Measurements from ENCODE around the gene LTC4S. TPM values are rescaled to one million over a fixed set of nuclear protein-coding genes. Genes with fewer than 3 reads are reported as not detected.
"Not testable (repeated sequence)": the region's sequence is repeated elsewhere in the genome, so short reads cannot be mapped to it uniquely, and the experiment has no call there.

Gene LTC4S
- polyA plus RNA-seq, 2 of the 4 experiments (the other 2 are of a cell fraction), result not detected

- peak; percentile 49; the same call in 1 of the 2 replicates for TF ChIP-seq POLR2AphosphoS2 (conservative IDR thresholded peaks at IDR 0.05; ENCODE audit: low read length)
- TF ChIP-seq HEYL (CRISPR knock-in tag; IDR thresholded peaks at IDR 0.05), result no peak
- peak in 1 of 2 experiments; percentile 52; a peak in 3 of 5 replicates for TF ChIP-seq JUN (IDR thresholded peaks at IDR 0.05)
- no peak overlapping the region for H3K4me3 ChIP-seq
- ATAC-seq (peak; percentile 2; a peak in 5 of 6 replicates), DNase-seq (ENCODE audit: low read depth in 1 of 2, low spot score in 1 of 2) (no peak), FAIRE-seq (no peak)
- WGBS (ENCODE audit: missing lambda C conversion rate), result 90% methylated on average over 20 of the region's 23 CpGs
- 0 out of 6 replicates have a peak overlapping the region, but pooled peaks of 1 of the 2 experiments have one; percentile 14 for H3K27ac ChIP-seq
- peaks cover 63% of the 10 kb centered on the region for H3K4me1 ChIP-seq
- POLR2A ChIA-PET, result interaction anchor here (1.6 kb wide), 1 partner anchor 12 kb away, joined by 7 read pairs; the partner anchor contains the start of gene SQSTM1
- no peak overlapping the region for H3K4me2 ChIP-seq
- CTCF ChIA-PET, result interaction anchor here (0.9 to 11.6 kb wide), 6 partner anchors 10 to 37 kb away, joined by 3 to 86 read pairs (median 4); no protein-coding TSS in a partner anchor
- H3K9me3 ChIP-seq, result no peaks in the 10 kb centered on the region
These were observed 39.4 kb downstream of the LTC4S start for GRCh38 chr5:179833056-179833708.

GRCh38 chr5:179833709-179834070, 39.9 kb downstream of the LTC4S start:
- 85% methylated on average over 3 of the region's 3 CpGs for WGBS (ENCODE audit: missing lambda C conversion rate)
- ATAC-seq (no peak; a peak in 1 of 6 replicates), DNase-seq (ENCODE audit: low read depth in 1 of 2, low spot score in 1 of 2) (no peak), FAIRE-seq (no peak)
- ChIA-PET CTCF (interaction anchor here (1.9 to 11.6 kb wide), 3 partner anchors 11 to 32 kb away, joined by 5 to 86 read pairs (median 6); no protein-coding TSS in a partner anchor), POLR2A (interaction anchor here (1.6 kb wide), 1 partner anchor 13 kb away, joined by 7 read pairs; the partner anchor contains the start of gene SQSTM1)
- Histone ChIP-seq H3K4me1 (peaks cover 59% of the 10 kb centered on the region), H3K9me3 (no peaks in the 10 kb centered on the region), H3K27ac (0 out of 6 replicates have a peak overlapping the region, but pooled peaks of 1 of the 2 experiments have one; percentile 30), H3K4me3 (no peak overlapping the region), H3K4me2 (no peak overlapping the region)
- TF ChIP-seq RARB (CRISPR knock-in tag; IDR thresholded peaks at IDR 0.05) (no peak), HOXA7 (CRISPR knock-in tag; IDR thresholded peaks at IDR 0.05) (no peak), NPAS2 (CRISPR knock-in tag; IDR thresholded peaks at IDR 0.05; ENCODE audit: borderline replicate concordance) (no peak), ZNF302 (CRISPR knock-in tag; IDR thresholded peaks at IDR 0.05) (no peak), MAX (IDR thresholded peaks at IDR 0.05) (no peak), POLR2AphosphoS2 (conservative IDR thresholded peaks at IDR 0.05; ENCODE audit: low read length) (no peak), RNF2 (IDR thresholded peaks at IDR 0.05; ENCODE audit: borderline replicate concordance, low read depth) (no peak), TP53 (CRISPR knock-in tag; IDR thresholded peaks at IDR 0.05) (no peak)

GRCh38 chr5:179834120-179834519, 40.3 kb downstream of the LTC4S start:
- FAIRE-seq, result no peak

GRCh38 chr5:179834871-179835270, 41.1 kb downstream of the LTC4S start:
- POLR2A ChIA-PET; H3K4me2 ChIP-seq; H3K27ac ChIP-seq; FAIRE-seq; DNase-seq (ENCODE audit: low read depth in 1 of 2, low spot score in 1 of 2); ATAC-seq; H3K4me3 ChIP-seq; H3K9me3 ChIP-seq: not testable (repeated sequence)
- 88% methylated on average over 18 of the region's 28 CpGs for WGBS (ENCODE audit: missing lambda C conversion rate)
- CTCF ChIA-PET, result interaction anchor here (11.6 kb wide), 1 partner anchor 33 kb away, joined by 86 read pairs; no protein-coding TSS in a partner anchor
- H3K4me1 ChIP-seq, result peaks cover 54% of the 10 kb centered on the region

More at GRCh38 chr5:179834120-179834519, 40.3 kb downstream of the LTC4S start:
- peaks cover 55% of the 10 kb centered on the region for H3K4me1 ChIP-seq
- H3K9me3 ChIP-seq, result no peaks in the 10 kb centered on the region
- ATAC-seq (no peak), DNase-seq (ENCODE audit: low read depth in 1 of 2, low spot score in 1 of 2) (no peak)
- ChIA-PET CTCF (interaction anchor here (1.9 to 11.6 kb wide), 3 partner anchors 11 to 33 kb away, joined by 5 to 86 read pairs (median 6); no protein-coding TSS in a partner anchor), POLR2A (no interaction called here)
- no peak overlapping the region for H3K4me2 ChIP-seq
- WGBS (ENCODE audit: missing lambda C conversion rate), result 76% methylated on average over 7 of the region's 8 CpGs
- TF ChIP-seq RNF2 (IDR thresholded peaks at IDR 0.05; ENCODE audit: borderline replicate concordance, low read depth) (no peak), HOXB5 (CRISPR knock-in tag; IDR thresholded peaks at IDR 0.05) (no peak), POLR2AphosphoS2 (conservative IDR thresholded peaks at IDR 0.05; ENCODE audit: low read length) (no peak; the same call in 1 of the 2 replicates), EHMT2 (IDR thresholded peaks at IDR 0.05; ENCODE audit: low read depth) (no peak), FOXS1 (CRISPR knock-in tag; IDR thresholded peaks at IDR 0.05) (no peak), HES2 (IDR thresholded peaks at IDR 0.05) (no peak), KDM5A (IDR thresholded peaks at IDR 0.05) (no peak), CHD4 (IDR thresholded peaks at IDR 0.05; ENCODE audit: borderline replicate concordance) (no peak), RCOR1 (IDR thresholded peaks at IDR 0.05; ENCODE audit: low read depth, low read length) (no peak), TP53 (CRISPR knock-in tag; IDR thresholded peaks at IDR 0.05) (no peak), SREBF2 (IDR thresholded peaks at IDR 0.05) (no peak), ZNF302 (CRISPR knock-in tag; IDR thresholded peaks at IDR 0.05) (no peak), FOSB (CRISPR knock-in tag; IDR thresholded peaks at IDR 0.05) (no peak; the same call in 1 of the 2 replicates), CBX2 (IDR thresholded peaks at IDR 0.05; ENCODE audit: borderline replicate concordance, low read depth) (no peak), HOXB13 (CRISPR knock-in tag; IDR thresholded peaks at IDR 0.05; ENCODE audit: low read depth) (no peak)
- H3K27ac ChIP-seq, result 0 out of 6 replicates have a peak overlapping the region, but pooled peaks of 1 of the 2 experiments have one; percentile 30
- H3K4me3 ChIP-seq, result no peak overlapping the region
